Natural killer cell (primary cell): ENCODE measurements around the gene BAX. TPM values are rescaled to one million over a fixed set of nuclear protein-coding genes. Genes with fewer than 3 reads are reported as not detected.

Experiments
- ATAC-seq, 3 donors: fragments of 150-1000 bp in 2 of 3; fragments of 200-7000 bp in 1 of 3; cut with Tn5 transposase; 1 replicate in 1 of 3; 2 replicates in 2 of 3; pipeline ENCODE4 v1.10.0; 2021; ENCODE audit warnings: mild to moderate bottlenecking in 2 of 3, moderate library complexity in 2 of 3
- DNase-seq, 2 donors: peaks; one replicate each; pipeline versions ENCODE4 v3.0.0 to v3.0.0-alpha.2; 2013 to 2021; ENCODE audit warnings: mixed read lengths in 1 of 2
- H3K27ac ChIP-seq: one replicate; pipeline ENCODE4 v1.5.1; 2013; ENCODE audit warnings: mild to moderate bottlenecking, low read length
- H3K27me3 ChIP-seq: one replicate; pipeline ENCODE4 v1.6.1; 2013; ENCODE audit warnings: low read length; ENCODE audit not compliant: control insufficient read depth, insufficient read depth
- H3K36me3 ChIP-seq: one replicate; pipeline ENCODE4 v1.6.1; 2013; ENCODE audit warnings: low read length; ENCODE audit not compliant: control insufficient read depth, insufficient read depth
- H3K4me1 ChIP-seq: one replicate; pipeline ENCODE4 v1.6.1; 2013; ENCODE audit warnings: low read length; ENCODE audit not compliant: control insufficient read depth, insufficient read depth
- H3K4me3 ChIP-seq: one replicate; pipeline ENCODE4 v1.5.1; 2013; ENCODE audit warnings: low read length
- H3K9me3 ChIP-seq: one replicate; pipeline ENCODE4 v1.6.1; 2013; ENCODE audit warnings: low read length; ENCODE audit not compliant: control insufficient read depth, insufficient read depth
- H3K27ac Mint-ChIP-seq, 2 donors: one replicate each; pipeline ENCODE4 v1.8.0; 2022; ENCODE audit warnings: mild to moderate bottlenecking in 2 of 2, mixed read lengths in 2 of 2, moderate library complexity in 1 of 2
- H3K27me3 Mint-ChIP-seq, 2 donors: one replicate each; pipeline ENCODE4 v1.8.0; 2022; ENCODE audit warnings: low read depth in 2 of 2, mixed read lengths in 2 of 2
- H3K36me3 Mint-ChIP-seq: one replicate; pipeline ENCODE4 v1.8.0; 2022; ENCODE audit warnings: mixed read lengths
- H3K4me1 Mint-ChIP-seq, 2 donors: one replicate each; pipeline ENCODE4 v1.8.0; 2022; ENCODE audit warnings: mixed read lengths in 2 of 2
- H3K4me3 Mint-ChIP-seq: one replicate; pipeline ENCODE4 v1.8.0; 2022; ENCODE audit warnings: mild to moderate bottlenecking, moderate library complexity, mixed read lengths
- H3K9me3 Mint-ChIP-seq, 2 donors: one replicate each; pipeline ENCODE4 v1.8.0; 2022; ENCODE audit warnings: mixed read lengths in 2 of 2
- CTCF ChIP-seq: fragments of 200-600 bp; IDR thresholded peaks from one replicate; pipeline ENCODE4 v1.8.0; 2022; ENCODE audit warnings: antibody characterized with exemption
- WGBS: methylation state at CpG from one replicate; pipeline ENCODE4 v1.1.7; 2013; ENCODE audit warnings: missing lambda C conversion rate; ENCODE audit not compliant: insufficient coverage; 5-methylcytosine and 5-hydroxymethylcytosine counted together
- intact Hi-C: fragments of 100-400 bp; cut with micrococcal nuclease; formaldehyde crosslinking; loops from one replicate; pipeline ENCODE4 v1.14.2; 2022
- total RNA-seq, 4 donors: library from RNA; stranded (reverse); fragments of 120-200 nt in 1 of 4; gene quantifications; one replicate each; pipeline versions ENCODE4 v1.2.3 to v1.2.4, GENCODE V29; 2013 to 2022

BAX gene
- total RNA-seq, 3 donors from 2014 or later (not counting 1 experiment from before 2014, with no cell fraction given) = 117 to 133 (median 120) TPM

- no peak overlapping the region for H3K4me3 Mint-ChIP-seq
- H3K27me3 ChIP-seq = no peaks in the 10 kb centered on the region
- 98% methylated on average over 25 of the region's 25 CpGs for WGBS
Measured at GRCh38 chr19:48935864-48936263, 18.8 kb upstream of the BAX start.

GRCh38 chr19:48938256-48938655 is 16.4 kb upstream of the BAX start:
- DNase-seq (no peak), ATAC-seq (no peak)
- TF ChIP-seq CTCF = no peak
- Mint-ChIP-seq H3K36me3 (no peaks in the 10 kb centered on the region), H3K4me3 (no peak overlapping the region), H3K27ac (no peak overlapping the region), H3K9me3 (no peaks in the 10 kb centered on the region), H3K27me3 (peaks cover 0 to 6% of the 10 kb centered on the region in 2 donors), H3K4me1 (peaks cover 8% of the 10 kb centered on the region in 2 donors)
- H3K9me3 ChIP-seq = no peaks in the 10 kb centered on the region
- H3K4me1 ChIP-seq = peaks cover 5% of the 10 kb centered on the region
- 95% methylated on average over 5 of the region's 7 CpGs for WGBS
- H3K36me3 ChIP-seq = no peaks in the 10 kb centered on the region
- no peak overlapping the region for H3K4me3 ChIP-seq
- intact Hi-C loops = no loop called here
- no peaks in the 10 kb centered on the region for H3K27me3 ChIP-seq
- H3K27ac ChIP-seq = no peak overlapping the region

More at GRCh38 chr19:48935864-48936263, 18.8 kb upstream of the BAX start:
- H3K4me1 ChIP-seq = peaks cover 10% of the 10 kb centered on the region
- H3K27ac ChIP-seq = no peak overlapping the region
- no peak overlapping the region for H3K27ac Mint-ChIP-seq
- H3K4me1 Mint-ChIP-seq = peaks cover 11% of the 10 kb centered on the region in 2 donors
- H3K36me3 Mint-ChIP-seq = no peaks in the 10 kb centered on the region
- no peak for ATAC-seq
- H3K9me3 ChIP-seq = no peaks in the 10 kb centered on the region
- no peak overlapping the region for H3K4me3 ChIP-seq
- DNase-seq = no peak
- H3K9me3 Mint-ChIP-seq = no peaks in the 10 kb centered on the region
- intact Hi-C loops = no loop called here
- no peak for TF ChIP-seq CTCF
- H3K36me3 ChIP-seq = no peaks in the 10 kb centered on the region
- H3K27me3 Mint-ChIP-seq = peaks cover 0 to 6% of the 10 kb centered on the region in 2 donors

GRCh38 chr19:48940902-48941301 is 13.8 kb upstream of the BAX start:
- Mint-ChIP-seq H3K9me3 (no peaks in the 10 kb centered on the region), H3K27me3 (peaks cover 0 to 3% of the 10 kb centered on the region in 2 donors), H3K36me3 (no peaks in the 10 kb centered on the region), H3K27ac (no peak overlapping the region), H3K4me3 (no peak overlapping the region), H3K4me1 (no peaks in the 10 kb centered on the region)
- DNase-seq (no peak), ATAC-seq (no peak)
- Histone ChIP-seq H3K27me3 (no peaks in the 10 kb centered on the region), H3K4me1 (no peaks in the 10 kb centered on the region), H3K27ac (no peak overlapping the region), H3K4me3 (no peak overlapping the region), H3K9me3 (no peaks in the 10 kb centered on the region), H3K36me3 (no peaks in the 10 kb centered on the region)
- WGBS = 100% methylated on average over 5 of the region's 5 CpGs
- intact Hi-C loops = no loop called here
- TF ChIP-seq CTCF = no peak

- H3K9me3 Mint-ChIP-seq = no peaks in the 10 kb centered on the region
- no peak for ATAC-seq
- no peak for DNase-seq
- H3K4me3 Mint-ChIP-seq = no peak overlapping the region
- 89% methylated on average over 6 of the region's 6 CpGs for WGBS
- Histone ChIP-seq H3K27me3 (no peaks in the 10 kb centered on the region), H3K9me3 (no peaks in the 10 kb centered on the region), H3K27ac (no peak overlapping the region), H3K36me3 (no peaks in the 10 kb centered on the region), H3K4me1 (no peaks in the 10 kb centered on the region), H3K4me3 (no peak overlapping the region)
- no peak for TF ChIP-seq CTCF
- H3K4me1 Mint-ChIP-seq = no peaks in the 10 kb centered on the region
- H3K27me3 Mint-ChIP-seq = no peaks in the 10 kb centered on the region
- intact Hi-C loops = no loop called here
- H3K27ac Mint-ChIP-seq = no peak overlapping the region
- H3K36me3 Mint-ChIP-seq = no peaks in the 10 kb centered on the region
Measured at GRCh38 chr19:48943081-48943480, 11.6 kb upstream of the BAX start.
